SK-N-MC (cell line): ENCODE results near the gene EGR4.

ENCODE experiments used
- DNase-seq: peaks from one replicate; pipeline ENCODE4 v3.0.0-alpha.2; 2011; ENCODE audit warnings: low read depth, low spot score
- H3K27ac ChIP-seq: fragments of 200-600 bp; sonication (generic); 2 replicates; pipeline ENCODE4 v1.5.1; 2016; ENCODE audit warnings: mixed run types
- H3K36me3 ChIP-seq: fragments of 200-600 bp; sonication (generic); 2 replicates; pipeline ENCODE4 v1.6.1; 2017; ENCODE audit warnings: antibody characterized with exemption, low read length, mixed read lengths; ENCODE audit not compliant: insufficient read depth
- H3K4me3 ChIP-seq: fragments of 200-600 bp; sonication (generic); 2 replicates; pipeline ENCODE4 v1.5.1; 2016
- H3K9ac ChIP-seq: fragments of 200-600 bp; sonication (generic); 2 replicates; pipeline ENCODE4 v1.8.0; 2017; ENCODE audit warnings: mixed run types, mixed read lengths; ENCODE audit not compliant: insufficient read length
- H3K9me3 ChIP-seq: fragments of 200-600 bp; sonication (generic); 2 replicates; pipeline ENCODE4 v1.6.1; 2017; ENCODE audit warnings: low read depth, mild to moderate bottlenecking, antibody characterized with exemption, low read length, moderate library complexity, mixed read lengths
- EZH2 ChIP-seq: fragments of 200-600 bp; sonication (generic); IDR thresholded peaks from one replicate; pipeline ENCODE4 v1.6.1; 2017; ENCODE audit warnings: antibody characterized with exemption
- FOXP2 ChIP-seq: optimal IDR thresholded peaks from 2 replicates; pipeline ENCODE3; 2011; ENCODE audit warnings: mild to moderate bottlenecking, moderate library complexity; ENCODE audit not compliant: insufficient read depth; ENCODE audit errors: extremely low read length, control extremely low read depth
- POLR2AphosphoS5 ChIP-seq: IDR thresholded peaks from 2 replicates; pipeline ENCODE4 v1.6.1; 2012; ENCODE audit warnings: mild to moderate bottlenecking, low read depth, low read length, borderline replicate concordance

Gene EGR4

DNA sequence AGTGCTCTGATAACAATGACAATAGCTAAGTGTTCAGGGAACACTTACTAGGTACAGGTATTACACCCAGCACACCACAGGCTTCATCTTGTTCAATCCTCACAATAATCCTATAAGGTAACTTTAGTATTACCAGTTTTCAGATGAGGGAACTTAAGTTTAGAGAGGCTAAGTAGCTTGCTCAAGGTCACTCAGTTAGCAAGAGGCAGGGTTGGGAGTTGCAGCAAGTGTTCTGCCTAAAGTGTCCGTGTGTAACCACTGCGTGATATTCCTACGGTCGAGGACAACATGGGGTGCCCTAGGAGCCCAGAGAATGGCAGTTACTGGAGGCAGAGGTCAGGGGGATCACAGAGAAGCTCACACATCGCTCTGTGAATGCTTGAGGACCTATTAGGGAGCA lies 30.2 kb upstream of the EGR4 start:
- no peak for DNase-seq
- Histone ChIP-seq H3K4me3 (no peak overlapping the region), H3K36me3 (no peaks in the 10 kb centered on the region), H3K9ac (no peak overlapping the region), H3K9me3 (no peaks in the 10 kb centered on the region), H3K27ac (no peak overlapping the region)
- TF ChIP-seq POLR2AphosphoS5, result no peak
- no peak for TF ChIP-seq EZH2
- no peak for TF ChIP-seq FOXP2

DNA sequence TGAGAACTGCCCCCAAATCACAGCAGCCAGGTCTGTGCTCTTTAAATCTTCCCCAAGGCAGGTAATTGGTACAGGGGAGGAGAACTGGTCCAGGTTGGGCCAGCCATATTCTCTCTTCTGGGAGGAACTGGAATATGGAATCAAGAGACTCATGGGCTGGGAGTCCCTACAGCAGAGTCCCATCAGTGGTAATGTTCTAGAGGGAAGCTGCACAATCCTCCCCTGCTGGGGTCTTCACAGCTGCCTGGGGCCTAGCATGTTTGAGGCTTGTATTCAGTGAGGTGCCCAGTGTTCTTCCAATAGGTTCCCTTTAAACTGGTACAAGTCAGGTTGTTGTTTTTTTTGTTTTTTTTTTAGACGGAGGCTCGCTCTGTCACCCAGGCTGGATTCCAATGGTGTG lies 21.1 kb upstream of the EGR4 start:
- Histone ChIP-seq H3K36me3 (no peaks in the 10 kb centered on the region), H3K9ac (no peak overlapping the region), H3K4me3 (no peak overlapping the region), H3K27ac (no peak overlapping the region), H3K9me3 (no peaks in the 10 kb centered on the region)
- no peak for DNase-seq
- TF ChIP-seq POLR2AphosphoS5, result no peak
- TF ChIP-seq FOXP2, result no peak
- TF ChIP-seq EZH2, result no peak

DNA sequence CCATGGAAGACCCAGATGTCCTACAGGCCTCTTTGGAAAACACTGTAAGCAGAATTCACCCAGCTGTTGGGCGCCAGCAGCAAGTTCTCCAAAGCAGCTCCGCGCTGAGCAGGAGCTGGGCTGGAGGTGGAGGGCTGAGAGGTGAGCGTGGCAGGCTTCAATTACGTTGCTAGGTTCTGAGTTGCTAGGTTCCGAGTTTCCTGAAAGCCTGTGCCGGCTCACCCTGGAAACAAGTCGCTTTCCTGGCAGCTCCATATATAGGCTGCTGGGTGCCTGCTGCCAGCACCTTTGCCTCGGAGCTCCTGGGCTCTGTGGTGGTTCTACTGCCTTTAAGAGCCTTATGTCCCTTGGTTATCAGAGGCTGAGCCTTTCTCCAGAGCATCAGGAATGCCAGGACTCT lies 14.4 kb upstream of the EGR4 start:
- no peaks in the 10 kb centered on the region for H3K36me3 ChIP-seq

GRCh38 chr2:73301636-73302035 lies 8.3 kb upstream of the EGR4 start:
- H3K9ac ChIP-seq, result no peak overlapping the region
- no peaks in the 10 kb centered on the region for H3K9me3 ChIP-seq
- TF ChIP-seq POLR2AphosphoS5, result no peak
- TF ChIP-seq FOXP2, result no peak
- TF ChIP-seq EZH2, result no peak
- H3K27ac ChIP-seq, result no peak overlapping the region
- H3K4me3 ChIP-seq, result no peak overlapping the region
- no peak for DNase-seq
- no peaks in the 10 kb centered on the region for H3K36me3 ChIP-seq

More for the DNA sequence above, 14.4 kb upstream of the EGR4 start:
- no peak overlapping the region for H3K9ac ChIP-seq
- DNase-seq, result no peak
- no peak overlapping the region for H3K4me3 ChIP-seq
- no peaks in the 10 kb centered on the region for H3K9me3 ChIP-seq
- TF ChIP-seq POLR2AphosphoS5 (no peak), FOXP2 (no peak), EZH2 (no peak)
- no peak overlapping the region for H3K27ac ChIP-seq

DNA sequence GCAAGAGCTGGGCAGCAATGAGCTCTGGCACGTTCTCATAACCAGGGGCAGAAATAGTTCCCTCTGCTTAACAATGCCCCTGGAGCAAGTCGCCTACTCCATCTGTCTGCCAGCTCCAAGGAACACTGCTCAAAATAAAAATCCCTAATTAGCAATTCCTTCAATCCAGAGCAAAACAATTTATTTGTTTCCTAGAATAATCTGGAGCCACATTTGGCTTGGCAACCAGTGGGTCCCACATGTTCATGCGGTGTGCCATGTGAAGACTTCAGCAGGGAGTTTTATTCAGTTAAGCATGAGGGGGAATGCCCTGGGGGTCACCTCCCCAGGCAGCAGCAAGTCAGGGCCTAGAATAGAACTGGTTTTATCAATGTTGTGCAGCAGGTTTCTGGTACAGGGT lies 7.6 kb upstream of the EGR4 start:
- no peak for DNase-seq
- TF ChIP-seq POLR2AphosphoS5, result no peak
- TF ChIP-seq FOXP2, result no peak
- no peak for TF ChIP-seq EZH2
- Histone ChIP-seq H3K36me3 (no peaks in the 10 kb centered on the region), H3K9me3 (no peaks in the 10 kb centered on the region), H3K9ac (no peak overlapping the region), H3K27ac (no peak overlapping the region), H3K4me3 (no peak overlapping the region)

GRCh38 chr2:73297586-73297985 lies 4.2 kb upstream of the EGR4 start:
- Histone ChIP-seq H3K9ac (no peak overlapping the region), H3K4me3 (no peak overlapping the region), H3K36me3 (no peaks in the 10 kb centered on the region), H3K9me3 (no peaks in the 10 kb centered on the region), H3K27ac (no peak overlapping the region)
- no peak for DNase-seq
- TF ChIP-seq EZH2, result no peak
- no peak for TF ChIP-seq FOXP2
- no peak for TF ChIP-seq POLR2AphosphoS5

GRCh38 chr2:73297151-73297559 lies 3.8 kb upstream of the EGR4 start:
- H3K4me3 ChIP-seq, result no peak overlapping the region
- TF ChIP-seq POLR2AphosphoS5, result no peak
- H3K9me3 ChIP-seq, result no peaks in the 10 kb centered on the region
- no peaks in the 10 kb centered on the region for H3K36me3 ChIP-seq
- DNase-seq, result no peak
- H3K27ac ChIP-seq, result no peak overlapping the region
- no peak overlapping the region for H3K9ac ChIP-seq

DNA sequence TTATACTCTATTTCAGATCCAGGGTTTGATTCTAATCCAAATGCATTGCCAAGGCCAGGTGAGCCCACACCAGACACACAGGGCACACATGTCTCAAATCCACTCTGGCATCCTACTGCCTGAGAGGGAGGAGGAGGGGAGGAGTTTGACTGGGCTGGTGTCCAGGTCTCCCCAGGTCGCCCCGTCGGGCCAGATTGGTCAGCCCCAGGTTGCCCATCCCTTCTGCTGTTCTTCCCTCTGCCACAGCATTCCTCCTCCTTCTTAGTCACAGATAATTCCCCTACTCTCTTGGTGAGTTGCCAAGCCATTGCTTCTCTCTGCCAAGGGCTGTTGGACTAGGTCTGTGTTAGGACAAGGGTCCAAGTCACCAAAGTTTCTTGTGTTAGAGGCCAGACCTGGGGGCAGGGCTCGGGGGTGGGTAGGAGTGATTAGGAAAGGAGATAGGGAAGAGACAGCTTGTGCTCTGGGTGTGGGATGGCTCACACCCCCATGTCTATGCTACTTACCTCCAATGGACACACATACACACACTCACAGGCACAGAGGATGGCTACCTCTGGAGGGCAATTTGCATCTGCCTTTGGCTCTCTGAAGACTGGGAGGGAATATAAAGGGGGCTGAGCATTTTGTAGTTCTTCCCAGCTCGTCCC lies 2.5 kb upstream of the EGR4 start:
- Histone ChIP-seq H3K4me3 (no peak overlapping the region), H3K27ac (no peak overlapping the region), H3K9me3 (no peaks in the 10 kb centered on the region), H3K9ac (no peak overlapping the region), H3K36me3 (no peaks in the 10 kb centered on the region)
- TF ChIP-seq EZH2, result no peak
- DNase-seq, result no peak

- no peak overlapping the region for H3K9ac ChIP-seq
- no peak for DNase-seq
- no peaks in the 10 kb centered on the region for H3K36me3 ChIP-seq
- no peak overlapping the region for H3K4me3 ChIP-seq
- TF ChIP-seq FOXP2 (no peak), EZH2 (no peak), POLR2AphosphoS5 (no peak)
- H3K27ac ChIP-seq, result no peak overlapping the region
- no peaks in the 10 kb centered on the region for H3K9me3 ChIP-seq
These were observed 891 bp upstream of the EGR4 start for GRCh38 chr2:73294239-73294638.
